Heart left ventricle (tissue), 16 donors: Measurements from ENCODE around the gene STPG4. TPM values are rescaled to one million over a fixed set of nuclear protein-coding genes. Genes with fewer than 3 reads are reported as not detected.
A peak's percentile ranks its signal among the peaks of the same experiment; 100 is the strongest.

Experiments used
- ATAC-seq, 4 donors: fragments of 200-7000 bp; cut with Tn5 transposase; one replicate each; pipeline ENCODE4 v1.9.1; 2020 to 2022; ENCODE audit warnings: moderate library complexity in 4 of 4, mild to moderate bottlenecking in 3 of 4, moderate number of reproducible peaks in 1 of 4
- DNase-seq, 5 donors: peaks; one replicate each; pipeline ENCODE4 v3.0.0-alpha.2; 2020
- H3K27ac ChIP-seq, 12 donors: fragments of 200-600 bp; sonication (generic) in 4 of 12; one replicate each; pipeline versions ENCODE4 v1.5.0 to v1.8.0; 2016 to 2022; ENCODE audit warnings: mild to moderate bottlenecking in 2 of 12
- H3K27me3 ChIP-seq, 9 donors: fragments of 200-600 bp; sonication (generic) in 2 of 9; one replicate each; pipeline versions ENCODE4 v1.5.1 to v1.8.0; 2016 to 2022; ENCODE audit warnings: mild to moderate bottlenecking in 3 of 9
- H3K36me3 ChIP-seq, 9 donors: fragments of 200-600 bp; sonication (generic) in 2 of 9; one replicate each; pipeline versions ENCODE4 v1.5.0 to v1.8.0; 2018 to 2022; ENCODE audit warnings: mild to moderate bottlenecking in 2 of 9
- H3K4me1 ChIP-seq, 12 donors: fragments of 200-600 bp; sonication (generic) in 4 of 12; one replicate each; pipeline versions ENCODE4 v1.5.0 to v1.8.0; 2016 to 2022; ENCODE audit warnings: mild to moderate bottlenecking in 3 of 12
- H3K4me3 ChIP-seq, 12 donors: fragments of 200-600 bp; sonication (generic) in 4 of 12; one replicate each; pipeline versions ENCODE4 v1.5.0 to v1.8.0; 2017 to 2022; ENCODE audit warnings: mild to moderate bottlenecking in 9 of 12, moderate library complexity in 4 of 12
- H3K9me3 ChIP-seq, 12 donors: fragments of 200-600 bp; sonication (generic) in 4 of 12; one replicate each; pipeline versions ENCODE4 v1.5.0 to v1.8.0; 2016 to 2022; ENCODE audit warnings: mild to moderate bottlenecking in 1 of 12
- CTCF ChIP-seq, 12 donors: fragments of 200-600 bp; sonication (generic) in 4 of 12; IDR thresholded peaks; one replicate each; pipeline versions ENCODE4 v1.5.0 to v1.8.0; 2018 to 2022; ENCODE audit warnings: antibody characterized with exemption in 12 of 12, mild to moderate bottlenecking in 5 of 12
- POLR2A ChIP-seq, 2 donors: fragments of 450-650 bp; IDR thresholded peaks; one replicate each; pipeline ENCODE4 v1.6.1; 2017; ENCODE audit warnings: antibody characterized with exemption in 2 of 2, mild to moderate bottlenecking in 2 of 2, moderate library complexity in 2 of 2
- WGBS, 4 donors: extraction: QIAGEN DNeasy Blood & Tissue Kit in 2 of 4; methylation state at CpG; one replicate each; pipeline versions ENCODE4 v1.1.5 to v1.1.7; 2013 to 2018; 5-methylcytosine and 5-hydroxymethylcytosine counted together
- intact Hi-C, 10 donors: fragments of 100-400 bp; cut with DNase I; formaldehyde crosslinking; loops; one replicate each; pipeline versions ENCODE4 v1.11.1 to v1.14.2; 2022
- polyA plus RNA-seq, 2 donors: library from polyadenylated mRNA; stranded (reverse); fragments of 200-250 nt; gene quantifications; one replicate each; pipeline ENCODE4 v1.2.3, GENCODE V29; 2013
- total RNA-seq, 9 donors: library from RNA; depleted of rRNA in 2 of 9; stranded (reverse); fragments of >200 nt in 2 of 9; fragmentation: NEBNext Ultra II Directional in 3 of 9; extraction: Animal tissue kit (Norgen Biotek cat#: 25700) in 3 of 9; gene quantifications; one replicate each; pipeline versions ENCODE4 v1.1.0 to v1.2.4, GENCODE V29; 2016 to 2023
- donor health status: ischemic (EF 13 %, LVEDD 7.1; RV severe dilation, severe dysfunction).
- donor health status: healthy with polysubstance abuse.
- donor health status: DM: no; HTN: yes; CAD: no.
- donor health status: DM: no; HTN: no; CAD: no.
- donor health status: ischemic (EF 25% LVEDD 6.9; RV normal size, moderate dysfunction).
- donor health status: ischemic (EF 25% LVEDD 5.7; RV mildly dilated, moderate dysfunction).
- donor health status: healthy.
- donor health status: DM: yes; HTN: yes; CAD: no.
- donor health status: ischemic (EF 35%, LVEDD 5.7; RV mildly dilated, moderate dysfunction).
- donor health status: nonischemic (EF 11% LVEDD 7.7; RV severe dilation, severe dysfunction).
- donor health status: DM: yes; HTN: yes; CAD: no.
- donor health status: PGD.
- donor health status: ischemic (EF 29% LVEDD 5.4; RV normal size, mild dysfunction).
- donor health status: nonischemic (EF 23%, LVEDD 6.1; RV moderate dilation, normal function).

The STPG4 gene
- total and polyA plus RNA-seq, 11 donors, result 0.52 TPM; not detected in 10

- no peak overlapping the region for H3K4me3 ChIP-seq
- TF ChIP-seq CTCF (IDR thresholded peaks at IDR 0.05), result no peak
- no peak for TF ChIP-seq POLR2A (IDR thresholded peaks at IDR 0.05)
- no peaks in the 10 kb centered on the region for H3K27me3 ChIP-seq
- 76 to 80% (median 78%) methylated on average over 2 of the region's 2 CpGs for WGBS, 4 donors
- no peaks in the 10 kb centered on the region for H3K36me3 ChIP-seq
- intact Hi-C loops, result no loop called here
- peak overlapping the region in 1 of 12 donors; percentile 27 for H3K27ac ChIP-seq
- no peak for ATAC-seq
- no peaks in the 10 kb centered on the region for H3K9me3 ChIP-seq
- H3K4me1 ChIP-seq, result peaks cover 10 to 53% (median 33%) of the 10 kb centered on the region in 12 donors
- no peak for DNase-seq
Observed at GRCh38 chr2:47091118-47091517, 64.0 kb downstream of the STPG4 start.

GRCh38 chr2:47089083-47089464 lies 66.0 kb downstream of the STPG4 start:
- intact Hi-C loops, result no loop called here
- Histone ChIP-seq H3K36me3 (no peaks in the 10 kb centered on the region), H3K27ac (peak overlapping the region in 10 of 12 donors; percentile 56 to 75 (median 63)), H3K27me3 (no peaks in the 10 kb centered on the region), H3K4me1 (peaks cover 17 to 67% (median 49%) of the 10 kb centered on the region in 12 donors), H3K4me3 (no peak overlapping the region), H3K9me3 (no peaks in the 10 kb centered on the region)
- no peak for TF ChIP-seq POLR2A (IDR thresholded peaks at IDR 0.05)
- no peak for TF ChIP-seq CTCF (IDR thresholded peaks at IDR 0.05)
- WGBS, 4 donors, result 50 to 63% (median 62%) methylated on average over 6 of the region's 6 CpGs
- DNase-seq, result no peak
- ATAC-seq, result peak in 3 of 4 donors; percentile 12 to 27 (median 26)

- Histone ChIP-seq H3K27me3 (no peaks in the 10 kb centered on the region), H3K36me3 (no peaks in the 10 kb centered on the region), H3K27ac (peak overlapping the region in 11 of 12 donors; percentile 19 to 75 (median 63)), H3K4me1 (peaks cover 17 to 72% (median 54%) of the 10 kb centered on the region in 12 donors), H3K4me3 (no peak overlapping the region), H3K9me3 (no peaks in the 10 kb centered on the region)
- 25 to 42% (median 30%) methylated on average over 5 of the region's 5 CpGs for WGBS, 4 donors
- ATAC-seq (peak; percentile 65 to 86 (median 80)), DNase-seq (peak in 3 of 5 donors; percentile 56 to 76 (median 67))
- intact Hi-C loops, result no loop called here
- TF ChIP-seq CTCF (IDR thresholded peaks at IDR 0.05) (peak in 9 of 12 donors; percentile 10 to 48 (median 24)), POLR2A (IDR thresholded peaks at IDR 0.05) (no peak)
Observed at GRCh38 chr2:47088371-47089082, 66.6 kb downstream of the STPG4 start.

- 58 to 97% (median 84%) methylated on average over 2 to 3 of the region's 3 CpGs for WGBS, 4 donors
- TF ChIP-seq CTCF (IDR thresholded peaks at IDR 0.05) (no peak), POLR2A (IDR thresholded peaks at IDR 0.05) (no peak)
- Histone ChIP-seq H3K27ac (peak overlapping the region in 9 of 12 donors; percentile 4 to 80 (median 54)), H3K4me3 (no peak overlapping the region), H3K27me3 (no peaks in the 10 kb centered on the region), H3K9me3 (no peaks in the 10 kb centered on the region), H3K4me1 (peaks cover 17 to 82% (median 63%) of the 10 kb centered on the region in 12 donors), H3K36me3 (no peaks in the 10 kb centered on the region)
- intact Hi-C loops, result no loop called here
- ATAC-seq (no peak), DNase-seq (no peak)
Observed at GRCh38 chr2:47087051-47087450, 68.1 kb downstream of the STPG4 start.
